GM12878 (cell line): ENCODE measurements around the gene VAV2. TPM values are rescaled to one million over a fixed set of nuclear protein-coding genes. Genes with fewer than 3 reads are reported as not detected.

ENCODE experiments used
- ATAC-seq: fragments of 200-7000 bp; cut with Tn5 transposase; 3 replicates; pipeline ENCODE4 v1.9.1; 2020; ENCODE audit warnings: mild to moderate bottlenecking, moderate library complexity
- BruUV-seq: library from RNA; stranded (reverse); fragments of 400-500 nt; replicated peaks from 2 replicates; lab custom pipeline; 2021; lab: Mats Ljungman, UMichigan
- CTCF ChIA-PET: fragments of 300-600 bp; sonication (Branson Sonifier 250); formaldehyde crosslinking; extraction: SDS; loops from one replicate; lab custom pipeline; 2021; ENCODE audit warnings: inconsistent platforms; lab: Yijun Ruan, JAX
- POLR2A ChIA-PET: fragments of 350-600 bp; formaldehyde crosslinking; extraction: SDS; loops from one replicate; lab custom pipeline; 2021; ENCODE audit warnings: inconsistent platforms; lab: Charles Lee
- RAD21 ChIA-PET: fragments of 300-600 bp; sonication (Branson Sonifier 250); formaldehyde crosslinking; loops from one replicate; lab custom pipeline; 2023; ENCODE audit warnings: antibody characterized with exemption; ENCODE audit not compliant: unreplicated experiment; lab: Charles Lee
- SMC1A ChIA-PET: fragments of 300-600 bp; sonication (Branson Sonifier 250); formaldehyde crosslinking; loops from one replicate; lab custom pipeline; 2023; ENCODE audit not compliant: unreplicated experiment, uncharacterized antibody; lab: Charles Lee
- DNase-seq: peaks from one replicate; pipeline ENCODE4 v3.0.0-alpha.2; 2011; ENCODE audit warnings: low read depth, low spot score
- FAIRE-seq: peaks from 3 replicates; lab custom pipeline; 2011; peaks lifted over from hg19 to GRCh38; lab: Jason Lieb, UNC
- H2AFZ ChIP-seq: 2 replicates; pipeline ENCODE4 v1.6.0; 2011; ENCODE audit warnings: low read depth, low read length, control low read depth; ENCODE audit not compliant: control insufficient read depth
- H3K27ac ChIP-seq: 2 replicates; pipeline ENCODE4 v1.5.1; 2011; ENCODE audit warnings: control low read depth; ENCODE audit not compliant: control insufficient read depth, insufficient read depth
- H3K27me3 ChIP-seq, 2 experiments: replicated peaks in 1 of 2; 2 replicates each; pipeline versions ENCODE4 v1.6.0 to v1.6.1; 2011; ENCODE audit warnings: low read length in 1 of 2; ENCODE audit not compliant: control insufficient read depth in 2 of 2, insufficient read depth in 2 of 2
- H3K36me3 ChIP-seq, 2 experiments: 2 replicates each; pipeline ENCODE4 v1.5.1; 2011; ENCODE audit warnings: low read length in 1 of 2; ENCODE audit not compliant: control insufficient read depth in 2 of 2, insufficient read depth in 2 of 2
- H3K4me1 ChIP-seq: 2 replicates; pipeline ENCODE4 v1.6.1; 2011; ENCODE audit warnings: mild to moderate bottlenecking, low read length, moderate library complexity, mixed read lengths; ENCODE audit not compliant: control insufficient read depth, insufficient read depth
- H3K4me2 ChIP-seq: 2 replicates; pipeline ENCODE4 v1.6.0; 2011; ENCODE audit warnings: control low read depth; ENCODE audit not compliant: control insufficient read depth, insufficient read depth
- H3K4me3 ChIP-seq: fragments of 200-600 bp; sonication (generic); 2 replicates; pipeline ENCODE4 v1.5.1; 2016
- H3K79me2 ChIP-seq: 2 replicates; pipeline ENCODE4 v1.6.0; 2011; ENCODE audit warnings: low read length; ENCODE audit not compliant: control insufficient read depth, insufficient read depth
- H3K9ac ChIP-seq: 2 replicates; pipeline ENCODE4 v1.8.0; 2011; ENCODE audit warnings: low read length, control low read depth, mixed read lengths; ENCODE audit not compliant: control insufficient read depth, insufficient read depth
- H3K9me3 ChIP-seq: replicated peaks from 3 replicates; pipeline ENCODE4 v1.5.1; 2011; ENCODE audit warnings: mild to moderate bottlenecking, low read length; ENCODE audit not compliant: control insufficient read depth, insufficient read depth
- H4K20me1 ChIP-seq: 2 replicates; pipeline ENCODE4 v1.6.0; 2011; ENCODE audit not compliant: control insufficient read depth, insufficient read depth
- ATF3 ChIP-seq: IDR thresholded peaks from 2 replicates; pipeline ENCODE4 v1.6.1; 2011; ENCODE audit warnings: low read depth, mild to moderate bottlenecking, low read length, moderate library complexity, borderline replicate concordance; ENCODE audit errors: extremely low read depth
- BHLHE40 ChIP-seq, 2 experiments: fragments of 450-650 bp in 1 of 2; IDR thresholded peaks; 2 replicates each; pipeline ENCODE4 v1.6.1; 2011 to 2017; ENCODE audit warnings: low read depth in 2 of 2, borderline replicate concordance in 1 of 2, improper control_type of control experiment in 1 of 2, low read length in 1 of 2, mild to moderate bottlenecking in 1 of 2
- FOXM1 ChIP-seq: IDR thresholded peaks from 2 replicates; pipeline ENCODE4 v1.6.1; 2012; ENCODE audit warnings: low read depth, mild to moderate bottlenecking, inconsistent platforms, low read length, moderate library complexity
- GABPA ChIP-seq: IDR thresholded peaks from 2 replicates; pipeline ENCODE4 v1.6.1; 2014; ENCODE audit warnings: antibody characterized with exemption, low read depth, mild to moderate bottlenecking, inconsistent platforms
- IRF4 ChIP-seq: IDR thresholded peaks from 2 replicates; pipeline ENCODE4 v1.6.1; 2011; ENCODE audit warnings: low read depth, low read length
- KAT2A ChIP-seq: conservative IDR thresholded peaks from 2 replicates; pipeline ENCODE4 v1.6.1; 2011; ENCODE audit warnings: low read depth, low read length; ENCODE audit not compliant: control insufficient read depth
- KLF5 ChIP-seq: fragments of 450-650 bp; IDR thresholded peaks from 2 replicates; pipeline ENCODE4 v1.6.1; 2014; ENCODE audit warnings: mild to moderate bottlenecking; ENCODE audit not compliant: partially characterized antibody
- MAX ChIP-seq: IDR thresholded peaks from 2 replicates; pipeline ENCODE4 v1.6.1; 2012; ENCODE audit warnings: low read depth, low read length, improper control_type of control experiment
- MYC ChIP-seq: IDR thresholded peaks from 2 replicates; pipeline ENCODE4 v1.6.1; 2011; ENCODE audit warnings: mild to moderate bottlenecking, low read length, moderate library complexity, inconsistent platforms; ENCODE audit not compliant: insufficient read depth, insufficient replicate concordance, insufficient read length, severe bottlenecking
- RAD51 ChIP-seq: fragments of 450-650 bp; IDR thresholded peaks from 2 replicates; pipeline ENCODE4 v1.6.1; 2016; ENCODE audit warnings: moderate library complexity, mild to moderate bottlenecking, inconsistent platforms
- SIN3A ChIP-seq: IDR thresholded peaks from 2 replicates; pipeline ENCODE4 v1.6.1; 2012; ENCODE audit warnings: low read depth, low read length, improper control_type of control experiment
- SMAD5 ChIP-seq: IDR thresholded peaks from 2 replicates; pipeline ENCODE4 v1.6.1; 2016; ENCODE audit warnings: antibody characterized with exemption, low read depth
- SMC3 ChIP-seq: IDR thresholded peaks from 2 replicates; pipeline ENCODE4 v1.6.1; 2011; ENCODE audit warnings: low read length, improper control_type of control experiment, borderline replicate concordance
- TCF3 ChIP-seq: IDR thresholded peaks from 2 replicates; pipeline ENCODE4 v1.6.1; 2012; ENCODE audit warnings: low read depth, mild to moderate bottlenecking, low read length, borderline replicate concordance; ENCODE audit not compliant: insufficient read depth
- YY1 ChIP-seq: IDR thresholded peaks from 2 replicates; pipeline ENCODE4 v1.6.1; 2011; ENCODE audit warnings: low read depth, mild to moderate bottlenecking, low read length
- ZNF687 ChIP-seq: fragments of 450-650 bp; IDR thresholded peaks from 2 replicates; pipeline ENCODE4 v1.6.1; 2017; ENCODE audit warnings: mild to moderate bottlenecking, moderate library complexity
- WGBS: methylation state at CpG from one replicate; pipeline ENCODE4 v1.1.6; 2016; ENCODE audit warnings: low lambda C conversion rate; ENCODE audit not compliant: insufficient replicate concordance, insufficient coverage; ENCODE audit errors: missing lambda C conversion rate; 5-methylcytosine and 5-hydroxymethylcytosine counted together
- in situ Hi-C: fragments of 300-500 bp; cut with MboI; formaldehyde crosslinking; loops from 9 replicates; pipeline ENCODE4 v1.14.3; 2018; ENCODE audit warnings: mixed read lengths
- intact Hi-C: fragments of 100-400 bp; cut with micrococcal nuclease; formaldehyde crosslinking; loops from one replicate; pipeline ENCODE4 v1.14.2; 2022; ENCODE audit not compliant: unreplicated experiment
- polyA plus RNA-seq, 11 experiments: library from polyadenylated mRNA; depleted of rRNA in 4 of 11; unstranded in 6 of 11; stranded (reverse) in 5 of 11; fragments of >200 nt; fragmentation: Nextera tagmentation in 4 of 11; fragmentation: Illumina TruSeq in 1 of 11; extraction: Ambion mirVana in 4 of 11; extraction: Trizol in 1 of 11; gene quantifications; 1 replicate in 1 of 11; 2 replicates in 10 of 11; pipeline versions ENCODE4 v1.2.1 to v1.2.3, GENCODE V29; 2011 to 2016; ENCODE audit warnings: inconsistent platforms in 2 of 11, missing spikeins in 2 of 11, low read depth in 1 of 11
- total RNA-seq, 4 experiments: library from RNA; depleted of rRNA in 3 of 4; stranded (reverse); fragments of >200 nt in 3 of 4; fragmentation: Illumina TruSeq in 1 of 4; extraction: Trizol in 1 of 4; gene quantifications; 2 replicates each; pipeline versions ENCODE4 v1.2.1 to v1.2.3, GENCODE V29; 2013 to 2021

Gene VAV2
- total and polyA plus RNA-seq, 10 of the 15 experiments (the other 5 are each of a cell fraction or from before 2014, with no cell fraction given): 0.13 to 43.9 (median 16.9) TPM

GRCh38 chr9:133994353-133995011, 2.4 kb upstream of the VAV2 start:
- SMC1A ChIA-PET: interaction anchor here (0.8 to 3.6 kb wide), 20 partner anchors 18 to 413 kb away, joined by 3 to 53 read pairs (median 5); partner anchors contain the start of genes BRD3OS, RNU6ATAC and SARDH
- Histone ChIP-seq H3K9me3 (no peaks in the 10 kb centered on the region), H3K4me1 (peaks cover 15% of the 10 kb centered on the region), H3K9ac (no peak overlapping the region), H3K36me3 (no peaks in the 10 kb centered on the region), H3K79me2 (peaks cover 36% of the 10 kb centered on the region), H3K27me3 (no peaks in the 10 kb centered on the region), H3K4me3 (no peak overlapping the region), H4K20me1 (no peaks in the 10 kb centered on the region), H2AFZ (no peak overlapping the region), H3K4me2 (peak overlapping the region; percentile 95; the same call in 1 of the 2 replicates), H3K27ac (no peak overlapping the region)
- CTCF ChIA-PET: interaction anchor here (0.6 to 4.6 kb wide), 40 partner anchors 10 to 572 kb away, joined by 3 to 177 read pairs (median 5); partner anchors contain the start of genes BRD3OS and CACFD1
- whole genome bisulfite sequencing: under 1% methylated on average over 11 of the region's 11 CpGs
- RAD21 ChIA-PET: interaction anchor here (0.8 to 4.3 kb wide), 26 partner anchors 26 to 267 kb away, joined by 3 to 76 read pairs (median 5); no protein-coding TSS in a partner anchor
- ATAC-seq: peak; percentile 72
- BruUV-seq: no TSS peak
- POLR2A ChIA-PET: interaction anchor here (1.6 to 1.8 kb wide), 2 partner anchors 207 to 212 kb away, joined by 4 to 16 read pairs; no protein-coding TSS in a partner anchor
- intact Hi-C loops (loop anchor here (1.0 to 5.0 kb wide), 5 partner anchors 104 to 407 kb away; no protein-coding TSS in a partner anchor), in situ Hi-C loops (loop anchor here (5.0 kb wide), 1 partner anchor 207 kb away; no protein-coding TSS in a partner anchor)
- no peak for DNase-seq
- peak; percentile 84 for FAIRE-seq
- TF ChIP-seq BHLHE40 (IDR thresholded peaks at IDR 0.05; ENCODE audit: borderline replicate concordance in 1 of 2, low read depth in 2 of 2, low read length in 1 of 2) (peak; percentile 27 to 33; a peak in 1 of 4 replicates), RAD51 (no peak), KAT2A (no peak), FOXM1 (no peak), ATF3 (no peak), SMC3 (peak; percentile 99), MYC (no peak), GABPA (no peak), ZNF687 (no peak), SIN3A (no peak), TCF3 (0 out of 2 replicates have a peak, but pooled peaks have one; percentile 41), MAX (0 out of 2 replicates have a peak, but pooled peaks have one; percentile 27), YY1 (peak; percentile 84), KLF5 (peak; percentile 45), SMAD5 (no peak), IRF4 (no peak)
